BJ (cell line): ENCODE measurements around the gene RAD51B. TPM values are rescaled to one million over a fixed set of nuclear protein-coding genes. Genes with fewer than 3 reads are reported as not detected.

Experiments used
- CTCF ChIA-PET: fragments of 350-600 bp; formaldehyde crosslinking; extraction: SDS; loops from one replicate; lab custom pipeline; 2021; ENCODE audit warnings: antibody characterized with exemption, inconsistent platforms; lab: Yijun Ruan, JAX
- POLR2A ChIA-PET: fragments of 300-600 bp; sonication (Branson Sonifier 250); formaldehyde crosslinking; extraction: SDS; loops from one replicate; lab custom pipeline; 2021; ENCODE audit warnings: antibody characterized with exemption; lab: Charles Lee
- DNase-seq: peaks from one replicate; pipeline ENCODE4 v3.0.0-alpha.2; 2011; ENCODE audit warnings: low read depth
- H3K27me3 ChIP-seq: 2 replicates; pipeline ENCODE4 v1.6.0; 2011; ENCODE audit warnings: low read length; ENCODE audit not compliant: control insufficient read depth, insufficient read depth
- H3K36me3 ChIP-seq: 2 replicates; pipeline ENCODE4 v1.5.1; 2011; ENCODE audit warnings: low read length; ENCODE audit not compliant: control insufficient read depth, insufficient read depth
- H3K4me3 ChIP-seq: 2 replicates; pipeline ENCODE4 v1.5.1; 2011; ENCODE audit warnings: low read depth, mild to moderate bottlenecking, control low read depth, low read length
- polyA plus RNA-seq: library from polyadenylated mRNA; depleted of rRNA; stranded (reverse); fragments of >200 nt; gene quantifications from 2 replicates; pipeline ENCODE4 v1.2.3, GENCODE V29; 2011
- TF ChIP-seq, protein P1 (sequence below): IDR thresholded peaks from 2 replicates; pipeline ENCODE4 v1.5.1; 2011; ENCODE audit warnings: low read depth, mild to moderate bottlenecking, control low read depth, inconsistent platforms, low read length, moderate library complexity; ENCODE audit not compliant: insufficient read depth

RAD51B gene
- polyA plus RNA-seq, 1 experiment = 5.6 TPM

DNA sequence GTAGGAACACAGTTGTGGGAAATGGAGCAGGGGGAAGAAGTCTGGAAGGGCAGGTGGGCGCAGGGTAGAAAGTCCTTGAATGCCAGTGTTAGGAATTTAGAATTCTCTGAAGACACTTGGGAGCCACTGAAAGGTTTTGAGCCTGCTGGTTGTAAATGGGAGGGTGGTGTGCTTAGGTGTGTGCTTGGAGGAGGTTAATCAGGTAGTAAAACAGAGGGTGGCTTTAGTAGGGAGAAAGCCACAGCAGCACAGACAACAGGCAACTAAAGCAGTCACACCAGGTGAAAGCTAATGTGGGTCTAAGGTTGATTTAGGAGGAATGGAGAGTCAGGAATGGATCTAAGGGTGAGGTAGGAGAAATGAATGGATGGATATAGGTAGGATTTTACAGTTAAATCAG is 588.2 kb downstream of the RAD51B start:
- no peak for DNase-seq
- TF ChIP-seq, protein P1, sequence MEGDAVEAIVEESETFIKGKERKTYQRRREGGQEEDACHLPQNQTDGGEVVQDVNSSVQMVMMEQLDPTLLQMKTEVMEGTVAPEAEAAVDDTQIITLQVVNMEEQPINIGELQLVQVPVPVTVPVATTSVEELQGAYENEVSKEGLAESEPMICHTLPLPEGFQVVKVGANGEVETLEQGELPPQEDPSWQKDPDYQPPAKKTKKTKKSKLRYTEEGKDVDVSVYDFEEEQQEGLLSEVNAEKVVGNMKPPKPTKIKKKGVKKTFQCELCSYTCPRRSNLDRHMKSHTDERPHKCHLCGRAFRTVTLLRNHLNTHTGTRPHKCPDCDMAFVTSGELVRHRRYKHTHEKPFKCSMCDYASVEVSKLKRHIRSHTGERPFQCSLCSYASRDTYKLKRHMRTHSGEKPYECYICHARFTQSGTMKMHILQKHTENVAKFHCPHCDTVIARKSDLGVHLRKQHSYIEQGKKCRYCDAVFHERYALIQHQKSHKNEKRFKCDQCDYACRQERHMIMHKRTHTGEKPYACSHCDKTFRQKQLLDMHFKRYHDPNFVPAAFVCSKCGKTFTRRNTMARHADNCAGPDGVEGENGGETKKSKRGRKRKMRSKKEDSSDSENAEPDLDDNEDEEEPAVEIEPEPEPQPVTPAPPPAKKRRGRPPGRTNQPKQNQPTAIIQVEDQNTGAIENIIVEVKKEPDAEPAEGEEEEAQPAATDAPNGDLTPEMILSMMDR = no peak
- ChIA-PET CTCF (interaction anchor here (0.9 kb wide), 1 partner anchor 54 kb away, joined by 4 read pairs; no protein-coding TSS in a partner anchor), POLR2A (no interaction called here)
- H3K36me3 ChIP-seq = no peaks in the 10 kb centered on the region
- no peaks in the 10 kb centered on the region for H3K27me3 ChIP-seq
- H3K4me3 ChIP-seq = no peak overlapping the region

DNA sequence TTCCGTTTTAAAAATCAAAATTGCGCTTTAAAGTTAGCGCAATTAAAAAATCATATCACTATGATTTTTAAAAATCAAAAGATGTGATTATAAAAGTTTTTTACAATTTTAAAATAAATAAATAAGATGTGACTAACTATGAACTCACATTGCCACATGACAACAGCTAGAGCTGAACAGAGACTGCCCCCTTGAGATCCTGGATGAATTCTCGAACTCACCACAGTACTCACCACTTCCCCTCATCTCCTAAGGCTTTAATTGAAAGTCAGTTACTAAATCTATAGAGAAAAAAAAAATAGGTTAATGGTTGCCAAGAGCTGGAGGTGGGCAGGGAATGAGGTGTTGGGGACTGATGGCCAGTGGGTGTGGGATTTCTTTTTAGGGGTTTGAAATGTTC is 589.1 kb downstream of the RAD51B start:
- POLR2A ChIA-PET = no interaction called here
- CTCF ChIA-PET = interaction anchor here (0.7 to 0.9 kb wide), 3 partner anchors 53 to 89 kb away, joined by 3 to 4 read pairs (median 4); no protein-coding TSS in a partner anchor
- TF ChIP-seq, protein P1 = no peak
- no peak for DNase-seq
- H3K27me3 ChIP-seq = no peaks in the 10 kb centered on the region
- H3K4me3 ChIP-seq = no peak overlapping the region
- no peaks in the 10 kb centered on the region for H3K36me3 ChIP-seq

DNA sequence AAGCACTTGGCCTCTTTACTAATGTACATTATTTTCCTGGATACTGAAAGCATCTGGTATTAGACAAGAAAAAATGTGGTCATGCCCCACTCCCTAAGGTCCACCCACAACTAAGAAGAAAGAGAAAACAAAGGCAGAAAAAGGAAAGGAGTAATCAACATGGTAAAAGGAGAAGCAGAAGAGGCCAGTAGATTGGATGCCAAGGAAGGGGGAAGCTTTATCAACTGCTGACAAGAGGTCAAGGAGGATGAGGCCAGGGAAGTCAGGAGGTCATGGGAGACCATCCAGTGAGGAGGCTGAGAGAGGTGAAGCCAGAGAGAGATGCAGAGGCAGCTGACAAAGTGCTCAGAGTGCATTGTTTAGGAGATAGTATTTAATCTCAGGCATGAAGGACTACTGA is 589.8 kb downstream of the RAD51B start:
- Histone ChIP-seq H3K27me3 (no peaks in the 10 kb centered on the region), H3K4me3 (no peak overlapping the region), H3K36me3 (no peaks in the 10 kb centered on the region)
- TF ChIP-seq, protein P1 = no peak
- ChIA-PET POLR2A (no interaction called here), CTCF (interaction anchor here (0.7 kb wide), 3 partner anchors 80 to 407 kb away, joined by 3 to 4 read pairs (median 3); no protein-coding TSS in a partner anchor)
- DNase-seq = no peak

DNA sequence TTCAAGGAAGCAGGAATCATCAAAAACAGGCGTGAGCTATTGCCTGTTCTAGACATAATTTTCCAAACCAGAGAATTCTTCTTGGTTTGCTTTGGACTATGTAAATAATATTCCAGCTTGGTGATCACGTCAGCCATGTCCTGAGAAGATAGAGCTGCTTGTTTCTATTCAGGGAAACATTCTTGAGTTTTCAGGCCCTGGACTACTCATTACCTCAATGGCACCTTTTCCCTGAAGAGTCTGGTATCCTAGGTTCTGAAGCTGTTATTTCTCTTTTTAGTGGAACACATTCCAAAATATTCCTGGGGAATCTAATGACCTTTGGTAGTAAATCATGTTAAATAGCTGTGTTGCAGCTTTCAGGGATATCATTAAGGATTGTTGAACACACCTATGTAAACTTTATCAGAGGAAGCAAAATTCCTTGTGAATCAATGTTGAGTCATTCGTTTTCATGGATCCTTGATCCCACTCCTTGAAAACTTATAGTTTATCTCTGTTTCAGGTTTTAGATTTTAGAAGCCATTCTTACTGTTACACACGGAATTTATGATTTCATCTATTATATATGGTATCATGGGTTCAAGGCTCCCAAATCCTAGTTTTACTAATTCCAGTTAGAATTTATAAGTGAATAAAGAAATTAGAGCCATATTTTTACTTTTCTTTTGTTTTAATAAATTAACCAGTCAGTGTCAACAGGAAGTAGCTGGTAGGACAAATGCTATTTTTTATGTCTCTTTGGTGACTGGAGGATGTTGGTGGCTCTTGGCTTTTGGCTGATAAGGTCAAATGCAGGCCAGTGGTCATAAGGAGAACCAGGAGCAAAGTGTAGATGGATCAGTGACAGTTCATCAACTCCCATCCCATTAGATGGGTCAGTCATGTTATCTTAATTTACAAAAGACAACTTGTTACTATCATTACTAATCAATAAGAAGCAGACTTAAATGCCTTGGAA is 593.2 kb downstream of the RAD51B start:
- no peak for DNase-seq
- CTCF ChIA-PET = interaction anchor here (1.0 kb wide), 1 partner anchor 32 kb away, joined by 3 read pairs; no protein-coding TSS in a partner anchor
- TF ChIP-seq, protein P1 = no peak
- POLR2A ChIA-PET = interaction anchor here (0.6 kb wide), 1 partner anchor 378 kb away, joined by 7 read pairs; no protein-coding TSS in a partner anchor
- Histone ChIP-seq H3K4me3 (no peak overlapping the region), H3K27me3 (no peaks in the 10 kb centered on the region), H3K36me3 (no peaks in the 10 kb centered on the region)

DNA sequence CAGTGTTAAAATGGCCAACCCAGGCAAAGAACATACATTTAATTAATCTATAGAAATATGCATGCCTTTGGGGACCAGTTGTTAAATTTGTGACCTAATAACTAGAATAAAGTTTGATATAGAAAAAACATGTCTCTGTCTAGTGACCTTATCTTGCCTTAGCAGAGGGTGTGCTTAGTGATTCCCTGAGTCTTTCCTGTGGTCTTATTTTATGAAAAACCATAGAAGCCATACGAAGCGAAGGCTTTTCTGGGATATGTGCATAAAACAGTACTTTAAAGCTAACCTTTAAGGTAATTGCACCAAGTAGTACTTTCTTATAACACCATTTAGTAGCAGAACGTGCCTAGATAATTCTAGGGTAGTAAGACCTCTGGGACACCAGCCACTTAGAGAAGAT is 593.9 kb downstream of the RAD51B start:
- TF ChIP-seq, protein P1 = no peak
- no peaks in the 10 kb centered on the region for H3K36me3 ChIP-seq
- DNase-seq = no peak
- no peak overlapping the region for H3K4me3 ChIP-seq
- CTCF ChIA-PET = interaction anchor here (1.0 kb wide), 1 partner anchor 31 kb away, joined by 3 read pairs; no protein-coding TSS in a partner anchor
- no peaks in the 10 kb centered on the region for H3K27me3 ChIP-seq
- POLR2A ChIA-PET = interaction anchor here (0.6 kb wide), 1 partner anchor 185 kb away, joined by 3 read pairs; no protein-coding TSS in a partner anchor
